NT2/D1 (cell line): ENCODE measurements around the gene PANX2.
"Not testable (repeated sequence)": the region's sequence is repeated elsewhere in the genome, so short reads cannot be mapped to it uniquely, and the experiment has no call there.

Experiments used
- DNase-seq: peaks from one replicate; pipeline ENCODE4 v3.0.0-alpha.2; 2011; ENCODE audit warnings: low read depth, low spot score
- H3K27me3 ChIP-seq: 2 replicates; pipeline ENCODE4 v1.6.0; 2011; ENCODE audit warnings: mild to moderate bottlenecking; ENCODE audit not compliant: insufficient read length, insufficient read depth
- H3K36me3 ChIP-seq: 2 replicates; pipeline ENCODE4 v1.6.1; 2011; ENCODE audit warnings: mild to moderate bottlenecking, low read length, mixed read lengths; ENCODE audit not compliant: insufficient read depth, insufficient read length
- H3K4me1 ChIP-seq: 2 replicates; pipeline ENCODE4 v1.5.1; 2011; ENCODE audit not compliant: insufficient read depth, insufficient read length
- H3K4me3 ChIP-seq: 2 replicates; pipeline ENCODE4 v1.5.1; 2011; ENCODE audit warnings: low read depth; ENCODE audit not compliant: insufficient read length
- H3K9ac ChIP-seq: 2 replicates; pipeline ENCODE4 v1.6.0; 2011; ENCODE audit warnings: low read depth; ENCODE audit not compliant: insufficient read length
- H3K9me3 ChIP-seq: 2 replicates; pipeline ENCODE4 v1.5.1; 2011; ENCODE audit warnings: mild to moderate bottlenecking, low read length; ENCODE audit not compliant: insufficient read depth
- SUZ12 ChIP-seq: IDR thresholded peaks from 2 replicates; pipeline ENCODE4 v1.6.1; 2011; ENCODE audit not compliant: insufficient read length, insufficient read depth; ENCODE audit errors: extremely low read depth
- YY1 ChIP-seq: IDR thresholded peaks from 2 replicates; pipeline ENCODE4 v1.6.1; 2011; ENCODE audit not compliant: insufficient read length, insufficient read depth
- ZNF274 ChIP-seq: IDR thresholded peaks from 2 replicates; pipeline ENCODE4 v1.6.1; 2011; ENCODE audit warnings: mild to moderate bottlenecking, low read depth, low read length

The PANX2 gene

DNA sequence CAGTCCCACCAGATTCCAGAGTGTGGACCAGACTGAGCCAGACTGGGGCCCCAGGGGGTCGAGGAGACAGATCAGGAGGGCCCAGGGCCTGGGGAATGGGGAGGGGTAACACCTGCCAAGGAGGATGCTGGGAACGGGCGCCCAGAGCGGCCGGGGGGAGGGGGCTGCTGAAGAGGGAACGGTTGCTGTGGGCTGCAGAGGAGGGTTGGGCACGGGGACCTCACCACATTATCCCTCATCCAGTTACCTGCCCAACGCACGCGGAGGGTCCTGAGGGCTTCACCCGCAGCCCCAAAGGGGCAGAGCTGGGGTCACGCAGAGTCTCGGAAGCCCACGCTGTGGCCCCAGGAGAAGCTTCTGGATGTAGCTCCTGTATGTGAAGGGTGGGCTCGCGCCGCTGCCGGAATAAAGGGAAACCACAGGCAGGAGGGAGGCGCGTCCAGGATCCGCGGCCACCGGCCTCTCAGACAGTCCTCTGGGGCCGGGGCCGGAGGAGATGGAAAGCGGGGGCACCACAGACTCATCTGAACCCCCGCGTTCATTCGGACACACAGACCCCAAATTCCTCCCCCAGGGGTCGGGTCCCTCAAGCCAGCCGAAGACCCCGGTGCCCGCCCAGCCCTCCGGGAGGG is 29.4 kb downstream of the PANX2 start:
- no peak for DNase-seq
- H3K4me3 ChIP-seq: peak overlapping the region; percentile 61
- H3K27me3 ChIP-seq: peaks cover 10% of the 10 kb centered on the region
- H3K9me3 ChIP-seq: no peaks in the 10 kb centered on the region
- H3K4me1 ChIP-seq: peaks cover 7% of the 10 kb centered on the region
- peaks cover 41% of the 10 kb centered on the region for H3K36me3 ChIP-seq
- peak overlapping the region; percentile 77 for H3K9ac ChIP-seq
- TF ChIP-seq ZNF274: no peak
- no peak for TF ChIP-seq SUZ12
- TF ChIP-seq YY1: no peak

DNA sequence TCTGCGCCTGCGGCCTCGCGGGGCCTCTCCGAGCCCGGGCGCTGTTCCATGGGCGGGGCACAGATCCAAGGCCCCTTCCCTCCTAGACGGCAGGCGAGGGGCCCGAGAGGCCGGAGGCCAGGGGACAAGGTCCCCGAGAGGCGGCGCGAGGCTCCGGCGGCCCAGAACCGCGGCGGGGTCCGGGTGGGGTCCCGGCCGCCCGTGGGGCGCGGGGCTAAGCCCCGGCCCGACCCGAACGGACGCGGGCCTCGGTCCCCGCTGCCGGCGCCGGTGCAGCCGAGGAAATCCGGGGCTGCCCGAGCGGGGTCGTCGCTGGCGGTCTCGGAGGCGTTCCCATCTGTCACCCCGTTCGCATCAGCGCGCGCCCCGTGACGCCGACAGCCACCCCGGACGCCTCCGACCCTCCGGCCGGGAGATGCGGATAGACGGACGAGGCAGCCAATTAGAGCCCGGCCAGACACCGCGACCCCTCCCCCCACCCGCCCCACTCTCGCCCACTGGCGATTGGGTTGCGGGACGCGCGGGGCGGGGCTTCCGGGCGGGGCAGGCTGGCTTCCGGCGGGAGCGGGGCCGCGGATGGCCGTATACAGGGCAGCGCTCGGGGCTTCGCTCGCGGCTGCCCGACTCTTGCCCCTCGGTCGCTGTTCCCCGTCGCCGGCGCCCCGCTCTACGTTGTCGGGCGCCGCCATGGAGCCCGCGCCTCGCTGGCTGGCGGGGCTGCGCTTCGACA is 30.1 kb downstream of the PANX2 start, which contains the start of gene SELENOO:
Gene SELENOO, plus strand, starts transcription at position 551 of the 730 bp plus-strand sequence. Its CDS starts 26 bp downstream, at position 577.
- Histone ChIP-seq H3K36me3 (peaks cover 43% of the 10 kb centered on the region), H3K27me3 (peaks cover 10% of the 10 kb centered on the region), H3K9ac (peak within 1 kb of the TSS; percentile 89), H3K9me3 (no peaks in the 10 kb centered on the region), H3K4me1 (peaks cover 7% of the 10 kb centered on the region), H3K4me3 (peak within 1 kb of the TSS; percentile 81)
- no peak for TF ChIP-seq YY1
- no peak for TF ChIP-seq SUZ12
- TF ChIP-seq ZNF274: no peak
- DNase-seq: peak; percentile 67

DNA sequence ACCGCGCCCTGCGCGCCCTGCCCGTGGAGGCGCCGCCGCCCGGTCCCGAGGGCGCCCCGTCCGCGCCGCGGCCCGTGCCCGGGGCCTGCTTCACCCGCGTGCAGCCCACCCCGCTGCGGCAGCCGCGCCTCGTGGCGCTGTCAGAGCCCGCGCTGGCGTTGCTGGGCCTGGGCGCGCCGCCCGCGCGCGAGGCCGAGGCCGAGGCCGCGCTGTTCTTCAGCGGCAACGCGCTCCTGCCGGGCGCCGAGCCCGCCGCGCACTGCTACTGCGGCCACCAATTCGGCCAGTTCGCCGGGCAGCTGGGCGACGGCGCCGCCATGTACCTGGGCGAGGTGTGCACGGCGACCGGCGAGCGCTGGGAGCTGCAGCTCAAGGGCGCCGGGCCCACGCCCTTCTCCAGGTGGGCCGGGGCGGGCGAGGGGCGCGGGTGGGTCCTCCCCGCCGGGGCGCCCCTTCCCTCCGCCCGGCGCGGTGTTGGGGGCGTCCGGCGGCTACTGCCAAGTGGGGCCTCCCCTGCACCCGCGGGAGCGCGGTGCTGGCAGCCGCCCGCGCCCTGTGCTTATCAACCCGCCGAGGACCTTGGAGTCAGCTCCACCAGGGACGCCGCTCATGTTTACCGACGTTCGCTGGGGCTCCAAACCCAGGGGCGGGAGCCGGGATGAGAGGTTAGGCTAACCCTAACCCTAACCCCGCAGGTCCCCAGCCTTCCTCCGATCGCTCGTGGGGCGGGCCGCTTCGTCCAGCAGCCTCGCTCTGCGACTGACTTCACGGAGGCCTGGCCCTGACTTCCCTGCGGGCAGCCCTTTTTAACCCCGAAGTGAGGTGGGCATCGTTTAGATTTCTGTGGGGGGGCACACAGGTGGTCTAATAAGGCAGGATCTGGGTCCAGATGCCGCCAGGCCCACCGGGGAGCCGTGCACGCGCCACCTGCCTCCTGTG is 30.9 kb downstream of the PANX2 start:
- peaks cover 10% of the 10 kb centered on the region for H3K27me3 ChIP-seq
- peaks cover 16% of the 10 kb centered on the region for H3K4me1 ChIP-seq
- peaks cover 43% of the 10 kb centered on the region for H3K36me3 ChIP-seq
- peak overlapping the region; percentile 89 for H3K9ac ChIP-seq
- H3K9me3 ChIP-seq: no peaks in the 10 kb centered on the region
- TF ChIP-seq YY1 (no peak), SUZ12 (no peak), ZNF274 (no peak)
- H3K4me3 ChIP-seq: peak overlapping the region; percentile 81
- DNase-seq: no peak

DNA sequence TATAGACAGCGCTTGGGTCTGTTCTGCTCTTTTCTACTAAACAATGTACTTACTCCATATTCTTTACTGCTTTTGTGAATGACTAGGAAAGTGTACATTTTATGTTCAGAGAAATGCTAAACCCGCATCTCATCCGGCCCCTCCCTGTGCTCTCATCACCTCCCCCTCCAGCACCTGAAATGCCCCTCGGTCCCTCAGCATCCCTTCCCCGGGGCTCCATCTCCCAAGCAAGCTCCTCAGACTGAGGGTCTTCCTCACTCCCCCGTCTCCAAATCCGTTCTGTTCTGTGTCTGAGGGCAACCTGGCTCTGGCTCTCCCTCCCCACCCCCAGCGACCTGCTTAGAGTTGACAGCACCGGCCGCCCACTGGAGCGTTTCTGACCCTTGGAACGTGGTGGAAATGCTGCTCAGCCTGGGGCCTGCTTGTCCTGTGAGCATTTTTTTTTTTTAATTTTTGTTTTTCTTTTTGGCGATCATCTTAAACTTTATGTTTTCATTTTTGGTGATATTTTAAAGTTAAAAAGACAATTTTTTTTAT is 31.7 kb downstream of the PANX2 start:
- Histone ChIP-seq H3K9ac (peak overlapping the region; percentile 89), H3K4me1 (peaks cover 17% of the 10 kb centered on the region), H3K27me3 (peaks cover 10% of the 10 kb centered on the region), H3K4me3 (peak overlapping the region; percentile 81), H3K9me3 (no peaks in the 10 kb centered on the region), H3K36me3 (peaks cover 47% of the 10 kb centered on the region)
- DNase-seq: no peak
- no peak for TF ChIP-seq YY1
- TF ChIP-seq ZNF274: no peak
- no peak for TF ChIP-seq SUZ12

DNA sequence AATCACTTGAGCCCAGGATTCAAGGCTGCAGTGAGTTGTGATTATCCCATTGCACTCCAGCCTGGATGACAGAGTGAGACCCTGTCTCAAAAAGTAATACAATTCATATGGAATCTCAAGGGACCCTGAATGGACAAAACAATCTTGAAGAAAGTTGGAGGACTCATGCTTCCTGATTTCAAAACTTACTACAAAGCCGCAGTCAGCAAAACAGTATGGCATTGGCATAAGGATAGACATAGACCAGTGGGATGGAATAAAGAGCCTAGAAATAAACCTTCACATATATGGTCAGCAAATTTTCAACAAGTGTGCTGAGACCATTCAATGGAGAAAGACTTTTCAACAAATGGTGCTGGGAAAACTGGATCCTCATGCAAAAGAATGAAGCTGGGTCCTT is 32.8 kb downstream of the PANX2 start:
- DNase-seq: no peak
- Histone ChIP-seq H3K9me3 (no peaks in the 10 kb centered on the region), H3K9ac (no peak overlapping the region), H3K27me3 (peaks cover 10% of the 10 kb centered on the region), H3K4me3 (no peak overlapping the region), H3K4me1 (peaks cover 17% of the 10 kb centered on the region), H3K36me3 (peaks cover 51% of the 10 kb centered on the region)
- no peak for TF ChIP-seq YY1
- no peak for TF ChIP-seq ZNF274
- no peak for TF ChIP-seq SUZ12

DNA sequence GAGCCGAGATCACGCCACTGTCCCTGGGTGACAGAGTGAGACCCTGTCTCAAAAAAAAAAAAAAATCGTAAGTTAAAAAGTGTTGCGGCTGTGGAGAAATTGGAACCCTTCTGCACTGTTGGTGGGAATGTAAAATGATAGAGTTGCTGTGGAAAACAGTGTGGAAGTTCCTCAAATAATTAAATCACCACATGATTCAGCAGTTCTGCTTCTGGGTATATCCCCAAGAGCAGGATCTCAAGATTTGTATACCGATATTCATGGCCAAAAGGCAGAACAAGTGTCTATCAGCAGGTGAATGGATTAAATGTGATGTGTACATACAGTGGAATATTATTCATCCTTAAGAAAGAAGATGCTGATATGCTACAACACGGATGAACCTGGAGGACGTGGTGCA is 34.0 kb downstream of the PANX2 start:
- Histone ChIP-seq H3K27me3 (peaks cover 10% of the 10 kb centered on the region), H3K36me3 (peaks cover 52% of the 10 kb centered on the region), H3K4me1 (peaks cover 16% of the 10 kb centered on the region), H3K9ac (no peak overlapping the region), H3K4me3 (no peak overlapping the region), H3K9me3 (no peaks in the 10 kb centered on the region)
- no peak for TF ChIP-seq ZNF274
- no peak for TF ChIP-seq SUZ12
- no peak for TF ChIP-seq YY1
- no peak for DNase-seq

DNA sequence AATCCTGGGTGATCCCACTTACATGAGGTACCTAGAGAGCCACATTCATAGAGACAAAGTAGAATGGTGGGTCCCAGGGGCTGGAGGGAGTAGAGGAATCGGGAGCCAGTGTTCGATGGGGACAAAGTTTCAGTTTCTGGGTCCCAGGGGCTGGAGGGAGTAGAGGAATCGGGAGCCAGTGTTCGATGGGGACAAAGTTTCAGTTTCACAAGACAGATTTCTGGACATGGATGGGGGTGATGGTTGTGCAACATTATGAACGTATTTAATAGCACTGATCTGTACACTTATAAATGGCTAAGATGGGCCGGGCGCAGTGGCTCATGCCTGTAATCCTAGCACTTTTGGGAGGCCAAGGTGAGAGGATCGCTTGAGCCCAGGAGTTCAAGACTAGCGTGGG is 34.5 kb downstream of the PANX2 start:
- peaks cover 52% of the 10 kb centered on the region for H3K36me3 ChIP-seq
- H3K9ac ChIP-seq: not testable (repeated sequence)

More for the DNA sequence above, 34.5 kb downstream of the PANX2 start:
- Histone ChIP-seq H3K4me1 (peaks cover 15% of the 10 kb centered on the region), H3K27me3 (peaks cover 10% of the 10 kb centered on the region)
- not testable (repeated sequence) for H3K9me3 ChIP-seq, H3K4me3 ChIP-seq, DNase-seq
